HS-27A (cell line): Measurements from ENCODE around the gene MTERF4.

Experiments
- DNase-seq: peaks from one replicate; pipeline ENCODE4 v3.0.0-alpha.2; 2012; ENCODE audit warnings: low read depth, missing footprints

MTERF4 gene

GRCh38 chr2:241069821-241070281 lies 32.2 kb downstream of the MTERF4 start:
- no peak for DNase-seq

GRCh38 chr2:241068942-241069810 lies 32.9 kb downstream of the MTERF4 start:
- no peak for DNase-seq

- DNase-seq, result no peak
These were observed 33.7 kb downstream of the MTERF4 start for GRCh38 chr2:241068136-241068941.

GRCh38 chr2:241067501-241068135 lies 34.5 kb downstream of the MTERF4 start:
- DNase-seq, result no peak

GRCh38 chr2:241066893-241067341 lies 35.2 kb downstream of the MTERF4 start:
- DNase-seq, result no peak

- DNase-seq, result no peak
These were observed 35.8 kb downstream of the MTERF4 start for GRCh38 chr2:241066171-241066892.

GRCh38 chr2:241065355-241065803 lies 36.7 kb downstream of the MTERF4 start:
- no peak for DNase-seq

- DNase-seq, result no peak
These were observed 37.2 kb downstream of the MTERF4 start for GRCh38 chr2:241064802-241065354.

- no peak for DNase-seq
These were observed 37.9 kb downstream of the MTERF4 start for GRCh38 chr2:241064008-241064801.

- DNase-seq, result no peak
These were observed 38.5 kb downstream of the MTERF4 start for GRCh38 chr2:241063587-241063986.

GRCh38 chr2:241063093-241063551 lies 39.0 kb downstream of the MTERF4 start:
- DNase-seq, result no peak

- no peak for DNase-seq
These were observed 39.5 kb downstream of the MTERF4 start for GRCh38 chr2:241062389-241063092.

GRCh38 chr2:241061275-241061674 lies 40.8 kb downstream of the MTERF4 start:
- no peak for DNase-seq

- no peak for DNase-seq
These were observed 48.4 kb downstream of the MTERF4 start for GRCh38 chr2:241053576-241054251.

- no peak for DNase-seq
These were observed 49.3 kb downstream of the MTERF4 start for GRCh38 chr2:241052677-241053360.

GRCh38 chr2:241051578-241052487 lies 50.3 kb downstream of the MTERF4 start:
- DNase-seq, result no peak
